Naive thymus-derived CD4-positive, alpha-beta T cell (primary cell): ENCODE data around the gene IL12B. TPM values are rescaled to one million over a fixed set of nuclear protein-coding genes. Genes with fewer than 3 reads are reported as not detected.

Experiments used
- ATAC-seq: fragments of 150-1000 bp; cut with Tn5 transposase; 2 replicates; pipeline ENCODE4 v1.10.0; 2021; ENCODE audit warnings: mild to moderate bottlenecking, moderate library complexity
- CTCF ChIA-PET: fragments of 350-600 bp; sonication (Branson Sonifier 250); formaldehyde crosslinking; loops from one replicate; lab custom pipeline; 2021; ENCODE audit warnings: antibody characterized with exemption; lab: Charles Lee
- POLR2A ChIA-PET: fragments of 350-600 bp; sonication (Branson Sonifier 250); formaldehyde crosslinking; loops from one replicate; lab custom pipeline; 2021; ENCODE audit warnings: antibody characterized with exemption, inconsistent platforms; lab: Charles Lee
- DNase-seq, 9 donors: peaks; one replicate each; pipeline versions ENCODE4 v3.0.0 to v3.0.0-alpha.2; 2020 to 2022; ENCODE audit warnings: mixed read lengths in 1 of 9
- H3K27ac ChIP-seq: one replicate; pipeline ENCODE4 v1.7.0; 2013; ENCODE audit warnings: mild to moderate bottlenecking, low read depth, low read length, moderate library complexity
- H3K27me3 ChIP-seq, 2 donors: one replicate each; pipeline ENCODE4 v1.7.0; 2013; ENCODE audit warnings: low read length in 2 of 2, mild to moderate bottlenecking in 2 of 2, moderate library complexity in 2 of 2; ENCODE audit not compliant: control insufficient read depth in 2 of 2, insufficient read depth in 2 of 2
- H3K36me3 ChIP-seq, 3 experiments: 1 replicate in 2 of 3; 2 replicates in 1 of 3; pipeline ENCODE4 v1.7.0; 2013; ENCODE audit warnings: low read length in 3 of 3, mild to moderate bottlenecking in 3 of 3, moderate library complexity in 1 of 3; ENCODE audit not compliant: insufficient read depth in 3 of 3, control insufficient read depth in 2 of 3
- H3K4me1 ChIP-seq, 2 donors: one replicate each; pipeline ENCODE4 v1.7.0; 2013; ENCODE audit warnings: low read length in 2 of 2, mild to moderate bottlenecking in 2 of 2, moderate library complexity in 1 of 2; ENCODE audit not compliant: control insufficient read depth in 2 of 2, insufficient read depth in 2 of 2
- H3K4me3 ChIP-seq: 2 replicates; pipeline ENCODE4 v1.7.0; 2013; ENCODE audit warnings: mild to moderate bottlenecking, low read length
- H3K9me3 ChIP-seq, 3 experiments: 1 replicate in 2 of 3; 2 replicates in 1 of 3; pipeline ENCODE4 v1.7.0; 2013; ENCODE audit warnings: low read length in 3 of 3; ENCODE audit not compliant: control insufficient read depth in 2 of 3
- H3K27ac Mint-ChIP-seq, 9 donors: one replicate each; pipeline ENCODE4 v1.8.0; 2020 to 2022; ENCODE audit warnings: mixed read lengths in 9 of 9, mild to moderate bottlenecking in 8 of 9, moderate library complexity in 5 of 9, inconsistent platforms in 2 of 9
- H3K27me3 Mint-ChIP-seq, 5 donors: one replicate each; pipeline ENCODE4 v1.8.0; 2021 to 2022; ENCODE audit warnings: mixed read lengths in 5 of 5, mild to moderate bottlenecking in 1 of 5
- H3K36me3 Mint-ChIP-seq, 5 donors: one replicate each; pipeline ENCODE4 v1.8.0; 2020 to 2022; ENCODE audit warnings: mixed read lengths in 5 of 5, mild to moderate bottlenecking in 3 of 5, inconsistent platforms in 1 of 5
- H3K4me1 Mint-ChIP-seq, 7 donors: one replicate each; pipeline ENCODE4 v1.8.0; 2020 to 2022; ENCODE audit warnings: mixed read lengths in 7 of 7, mild to moderate bottlenecking in 3 of 7, inconsistent platforms in 1 of 7
- H3K4me3 Mint-ChIP-seq, 10 donors: one replicate each; pipeline ENCODE4 v1.8.0; 2020 to 2022; ENCODE audit warnings: mild to moderate bottlenecking in 10 of 10, mixed read lengths in 10 of 10, moderate library complexity in 6 of 10, inconsistent platforms in 2 of 10
- H3K9me3 Mint-ChIP-seq, 11 donors: one replicate each; pipeline ENCODE4 v1.8.0; 2020 to 2022; ENCODE audit warnings: mixed read lengths in 11 of 11, mild to moderate bottlenecking in 4 of 11, inconsistent platforms in 1 of 11, moderate library complexity in 1 of 11
- intact Hi-C, 2 donors: fragments of 100-400 bp; cut with micrococcal nuclease; formaldehyde crosslinking; loops; one replicate each; pipeline ENCODE4 v1.15.1; 2023
- polyA plus RNA-seq, 2 donors: library from polyadenylated mRNA; unstranded; fragments of 300-500 nt; fragmentation: Illumina TruSeq; gene quantifications; one replicate each; pipeline ENCODE4 v1.2.3, GENCODE V29; 2021
- total RNA-seq, 6 experiments: library from RNA in 5 of 6; stranded (reverse) in 5 of 6; gene quantifications; 1 replicate in 5 of 6; 2 replicates in 1 of 6; pipeline ENCODE4 v1.2.3 and lab custom pipeline; 2021 to 2026

The IL12B gene
- total and polyA plus RNA-seq, 7 experiments from 2014 or later = not detected

GRCh38 chr5:159331093-159331973 is 1.0 kb upstream of the IL12B start:
- intact Hi-C loops = loop anchor here (1.0 to 5.0 kb wide), 7 partner anchors 81 to 656 kb away; partner anchors contain the start of gene ADRA1B (in 1 of the 2)
- H3K36me3 Mint-ChIP-seq = peaks cover 0 to 15% (median 0%) of the 10 kb centered on the region in 5 donors
- peaks cover 3 to 52% (median 23%) of the 10 kb centered on the region in 7 donors for H3K4me1 Mint-ChIP-seq
- peaks cover 0 to 35% (median 0%) of the 10 kb centered on the region in 5 donors for H3K27me3 Mint-ChIP-seq
- ATAC-seq (peak; percentile 93), DNase-seq (peak; percentile 43 to 79 (median 65))
- POLR2A ChIA-PET = no interaction called here
- H3K9me3 ChIP-seq = no peaks in the 10 kb centered on the region
- no peaks in the 10 kb centered on the region for H3K27me3 ChIP-seq
- peak overlapping the region; percentile 46 for H3K4me3 ChIP-seq
- peak overlapping the region; percentile 22 for H3K27ac ChIP-seq
- CTCF ChIA-PET = interaction anchor here (1.0 to 1.2 kb wide), 3 partner anchors 14 to 656 kb away, joined by 3 to 5 read pairs (median 3); no protein-coding TSS in a partner anchor
- no peaks in the 10 kb centered on the region for H3K36me3 ChIP-seq
- peak overlapping the region in 6 of 9 donors; percentile 9 to 75 (median 64) for H3K27ac Mint-ChIP-seq
- peak overlapping the region; percentile 66 to 80 (median 74) for H3K4me3 Mint-ChIP-seq
- peaks cover 0 to 4% of the 10 kb centered on the region in 2 donors for H3K4me1 ChIP-seq
- peaks cover 0 to 3% (median 0%) of the 10 kb centered on the region in 11 donors for H3K9me3 Mint-ChIP-seq

GRCh38 chr5:159324986-159325385 is 5.3 kb downstream of the IL12B start:
- no peak for ATAC-seq
- POLR2A ChIA-PET = no interaction called here

GRCh38 chr5:159324102-159324755 is 6.1 kb downstream of the IL12B start:
- Histone ChIP-seq H3K27ac (no peak overlapping the region), H3K4me1 (no peaks in the 10 kb centered on the region), H3K36me3 (no peaks in the 10 kb centered on the region), H3K4me3 (no peak overlapping the region), H3K9me3 (no peaks in the 10 kb centered on the region), H3K27me3 (no peaks in the 10 kb centered on the region)
- peaks cover 0 to under 1% (median 0%) of the 10 kb centered on the region in 7 donors for H3K4me1 Mint-ChIP-seq
- intact Hi-C loops = no loop called here
- H3K27me3 Mint-ChIP-seq = peaks cover 0 to 39% (median 6%) of the 10 kb centered on the region in 5 donors
- H3K36me3 Mint-ChIP-seq = peaks cover 0 to 2% (median 0%) of the 10 kb centered on the region in 5 donors
- POLR2A ChIA-PET = no interaction called here
- H3K9me3 Mint-ChIP-seq = peaks cover 0 to 1% (median 0%) of the 10 kb centered on the region in 11 donors
- CTCF ChIA-PET = interaction anchor here (0.6 to 0.9 kb wide), 2 partner anchors 640 to 836 kb away, joined by 3 read pairs; no protein-coding TSS in a partner anchor
- ATAC-seq = no peak
- H3K27ac Mint-ChIP-seq = no peak overlapping the region
- DNase-seq = no peak
- H3K4me3 Mint-ChIP-seq = no peak overlapping the region

More at GRCh38 chr5:159324986-159325385, 5.3 kb downstream of the IL12B start:
- Histone ChIP-seq H3K27ac (no peak overlapping the region), H3K9me3 (no peaks in the 10 kb centered on the region), H3K36me3 (no peaks in the 10 kb centered on the region), H3K27me3 (no peaks in the 10 kb centered on the region), H3K4me1 (no peaks in the 10 kb centered on the region), H3K4me3 (no peak overlapping the region)
- no peak for DNase-seq
- CTCF ChIA-PET = interaction anchor here (0.6 to 1.0 kb wide), 3 partner anchors 168 to 837 kb away, joined by 3 read pairs; no protein-coding TSS in a partner anchor
- Mint-ChIP-seq H3K9me3 (peaks cover 0 to 1% (median 0%) of the 10 kb centered on the region in 11 donors), H3K27me3 (peaks cover 0 to 41% (median 6%) of the 10 kb centered on the region in 5 donors), H3K27ac (no peak overlapping the region), H3K4me1 (peaks cover 0 to 6% (median 0%) of the 10 kb centered on the region in 7 donors), H3K36me3 (peaks cover 0 to 2% (median 0%) of the 10 kb centered on the region in 5 donors), H3K4me3 (no peak overlapping the region)
- intact Hi-C loops = no loop called here

GRCh38 chr5:159322180-159322579 is 8.1 kb downstream of the IL12B start:
- H3K4me3 Mint-ChIP-seq = no peak overlapping the region
- Histone ChIP-seq H3K36me3 (no peaks in the 10 kb centered on the region), H3K9me3 (no peaks in the 10 kb centered on the region), H3K27me3 (no peaks in the 10 kb centered on the region), H3K4me1 (no peaks in the 10 kb centered on the region), H3K4me3 (no peak overlapping the region), H3K27ac (no peak overlapping the region)
- POLR2A ChIA-PET = no interaction called here
- no peaks in the 10 kb centered on the region for H3K36me3 Mint-ChIP-seq
- intact Hi-C loops = no loop called here
- no peaks in the 10 kb centered on the region for H3K4me1 Mint-ChIP-seq
- peaks cover 0 to 1% (median 0%) of the 10 kb centered on the region in 11 donors for H3K9me3 Mint-ChIP-seq
- DNase-seq (no peak), ATAC-seq (no peak)
- peaks cover 0 to 28% (median 6%) of the 10 kb centered on the region in 5 donors for H3K27me3 Mint-ChIP-seq
- no peak overlapping the region for H3K27ac Mint-ChIP-seq
- CTCF ChIA-PET = interaction anchor here (1.3 kb wide), 1 partner anchor 11 kb away, joined by 3 read pairs; no protein-coding TSS in a partner anchor

- Histone ChIP-seq H3K4me1 (no peaks in the 10 kb centered on the region), H3K4me3 (no peak overlapping the region), H3K36me3 (no peaks in the 10 kb centered on the region), H3K27ac (no peak overlapping the region), H3K27me3 (no peaks in the 10 kb centered on the region), H3K9me3 (no peaks in the 10 kb centered on the region)
- DNase-seq (no peak), ATAC-seq (no peak)
- intact Hi-C loops = no loop called here
- no peak overlapping the region for H3K27ac Mint-ChIP-seq
- H3K4me3 Mint-ChIP-seq = no peak overlapping the region
- H3K9me3 Mint-ChIP-seq = peaks cover 0 to 1% (median 0%) of the 10 kb centered on the region in 11 donors
- POLR2A ChIA-PET = no interaction called here
- peaks cover 0 to 22% (median 0%) of the 10 kb centered on the region in 5 donors for H3K27me3 Mint-ChIP-seq
- CTCF ChIA-PET = interaction anchor here (1.2 kb wide), 1 partner anchor 164 kb away, joined by 3 read pairs; no protein-coding TSS in a partner anchor
- no peaks in the 10 kb centered on the region for H3K36me3 Mint-ChIP-seq
- peaks cover 0 to 4% (median 0%) of the 10 kb centered on the region in 7 donors for H3K4me1 Mint-ChIP-seq
Observed at GRCh38 chr5:159319832-159320231, 10.5 kb downstream of the IL12B start.

GRCh38 chr5:159319363-159319762 is 10.9 kb downstream of the IL12B start:
- peak; percentile 32 for ATAC-seq
- Mint-ChIP-seq H3K27ac (no peak overlapping the region), H3K36me3 (no peaks in the 10 kb centered on the region), H3K9me3 (peaks cover 0 to 1% (median 0%) of the 10 kb centered on the region in 11 donors), H3K27me3 (peaks cover 0 to 21% (median 0%) of the 10 kb centered on the region in 5 donors), H3K4me3 (no peak overlapping the region), H3K4me1 (peaks cover 0 to 4% (median 0%) of the 10 kb centered on the region in 7 donors)
- no peak overlapping the region for H3K4me3 ChIP-seq
- H3K9me3 ChIP-seq = no peaks in the 10 kb centered on the region
- no peak for DNase-seq
- no peaks in the 10 kb centered on the region for H3K4me1 ChIP-seq
- intact Hi-C loops = no loop called here
- CTCF ChIA-PET = interaction anchor here (0.5 to 4.0 kb wide), 3 partner anchors 141 to 164 kb away, joined by 3 to 63 read pairs (median 3); no protein-coding TSS in a partner anchor
- H3K27me3 ChIP-seq = no peaks in the 10 kb centered on the region
- POLR2A ChIA-PET = no interaction called here
- H3K27ac ChIP-seq = no peak overlapping the region
- H3K36me3 ChIP-seq = no peaks in the 10 kb centered on the region
